Endometrium (tissue), 2 donors: ENCODE data around the gene NUMB.

Source experiments
- FAIRE-seq: peaks from 2 replicates; lab custom pipeline; 2012; peaks lifted over from hg19 to GRCh38; lab: Jason Lieb, UNC
- donor health status: control.
- donor health status: control.

Gene NUMB

GRCh38 chr14:73245480-73246325 lies 212.6 kb downstream of the NUMB start:
- no peak for FAIRE-seq

GRCh38 chr14:73244541-73245290 lies 213.6 kb downstream of the NUMB start:
- FAIRE-seq = no peak

GRCh38 chr14:73243748-73244147 lies 214.6 kb downstream of the NUMB start:
- no peak for FAIRE-seq

- no peak for FAIRE-seq
Observed at GRCh38 chr14:73243341-73243740, 215.0 kb downstream of the NUMB start.

GRCh38 chr14:73242357-73242901 lies 215.9 kb downstream of the NUMB start:
- no peak for FAIRE-seq

- FAIRE-seq = no peak
Observed at GRCh38 chr14:73241481-73242165, 216.7 kb downstream of the NUMB start.

GRCh38 chr14:73240816-73241480 lies 217.4 kb downstream of the NUMB start:
- no peak for FAIRE-seq

- FAIRE-seq = peak; percentile 26
Observed at GRCh38 chr14:73239393-73240241, 218.7 kb downstream of the NUMB start.

GRCh38 chr14:73238941-73239340 lies 219.4 kb downstream of the NUMB start:
- FAIRE-seq = no peak

- FAIRE-seq = no peak
Observed at GRCh38 chr14:73238424-73238852, 219.9 kb downstream of the NUMB start.

GRCh38 chr14:73237786-73238423 lies 220.4 kb downstream of the NUMB start:
- no peak for FAIRE-seq

- no peak for FAIRE-seq
Observed at GRCh38 chr14:73237219-73237785, 221.0 kb downstream of the NUMB start, which contains the start of gene PAPLN. PAPLN (plus strand) TSS chr14:73237506; CDS start chr14:73239779, 2,273 bp downstream.

- no peak for FAIRE-seq
Observed at GRCh38 chr14:73236752-73237218, 221.6 kb downstream of the NUMB start.

- FAIRE-seq = no peak
Observed at GRCh38 chr14:73236157-73236556, 222.2 kb downstream of the NUMB start.

GRCh38 chr14:73235531-73236155 lies 222.7 kb downstream of the NUMB start:
- no peak for FAIRE-seq

GRCh38 chr14:73234586-73235394 lies 223.6 kb downstream of the NUMB start:
- FAIRE-seq = no peak

GRCh38 chr14:73234029-73234428 lies 224.3 kb downstream of the NUMB start:
- FAIRE-seq = no peak

- FAIRE-seq = no peak
Observed at GRCh38 chr14:73233564-73233963, 224.8 kb downstream of the NUMB start.
